AG04450 (cell line): ENCODE measurements around the gene C5orf47. TPM values are rescaled to one million over a fixed set of nuclear protein-coding genes. Genes with fewer than 3 reads are reported as not detected.

Experiments used
- CTCF ChIA-PET: fragments of 300-600, 350-600 bp; formaldehyde crosslinking; extraction: SDS; loops from one replicate; lab custom pipeline; 2022; ENCODE audit warnings: antibody characterized with exemption, inconsistent platforms; lab: Charles Lee
- POLR2A ChIA-PET: fragments of 350-600 bp; formaldehyde crosslinking; extraction: SDS; loops from one replicate; lab custom pipeline; 2021; ENCODE audit warnings: antibody characterized with exemption, inconsistent platforms; lab: Yijun Ruan, JAX
- DNase-seq: peaks from one replicate; pipeline ENCODE4 v3.0.0-alpha.2; 2011; ENCODE audit warnings: low read depth, low spot score
- H3K27ac ChIP-seq: one replicate; pipeline ENCODE4 v1.5.1; 2012; ENCODE audit warnings: low read depth, low read length, control low read depth
- H3K27me3 ChIP-seq: one replicate; pipeline ENCODE4 v1.6.0; 2012; ENCODE audit warnings: low read length; ENCODE audit not compliant: control insufficient read depth, insufficient read depth
- H3K4me3 ChIP-seq: 2 replicates; pipeline ENCODE4 v1.5.1; 2011; ENCODE audit warnings: mild to moderate bottlenecking, low read depth, low read length, control low read depth
- H3K9me3 ChIP-seq: 2 replicates; pipeline ENCODE4 v1.5.1; 2012; ENCODE audit warnings: low read length; ENCODE audit not compliant: control insufficient read depth, insufficient read depth
- polyA plus RNA-seq: library from polyadenylated mRNA; depleted of rRNA; stranded (reverse); fragments of >200 nt; gene quantifications from 2 replicates; pipeline ENCODE4 v1.2.3, GENCODE V29; 2011
- TF ChIP-seq, protein P1 (sequence below): IDR thresholded peaks from 2 replicates; pipeline ENCODE4 v1.5.1; 2011; ENCODE audit warnings: low read depth, low read length, control low read depth, inconsistent platforms

Gene C5orf47
- polyA plus RNA-seq, 1 experiment = not detected

GRCh38 chr5:173954671-173955521 lies 34.1 kb upstream of the C5orf47 start:
- Histone ChIP-seq H3K27me3 (no peaks in the 10 kb centered on the region), H3K27ac (peak overlapping the region; percentile 86), H3K9me3 (no peaks in the 10 kb centered on the region), H3K4me3 (no peak overlapping the region)
- peak; percentile 67 for DNase-seq
- CTCF ChIA-PET = interaction anchor here (0.9 to 1.4 kb wide), 2 partner anchors 18 to 30 kb away, joined by 4 to 6 read pairs; no protein-coding TSS in a partner anchor
- TF ChIP-seq, protein P1, sequence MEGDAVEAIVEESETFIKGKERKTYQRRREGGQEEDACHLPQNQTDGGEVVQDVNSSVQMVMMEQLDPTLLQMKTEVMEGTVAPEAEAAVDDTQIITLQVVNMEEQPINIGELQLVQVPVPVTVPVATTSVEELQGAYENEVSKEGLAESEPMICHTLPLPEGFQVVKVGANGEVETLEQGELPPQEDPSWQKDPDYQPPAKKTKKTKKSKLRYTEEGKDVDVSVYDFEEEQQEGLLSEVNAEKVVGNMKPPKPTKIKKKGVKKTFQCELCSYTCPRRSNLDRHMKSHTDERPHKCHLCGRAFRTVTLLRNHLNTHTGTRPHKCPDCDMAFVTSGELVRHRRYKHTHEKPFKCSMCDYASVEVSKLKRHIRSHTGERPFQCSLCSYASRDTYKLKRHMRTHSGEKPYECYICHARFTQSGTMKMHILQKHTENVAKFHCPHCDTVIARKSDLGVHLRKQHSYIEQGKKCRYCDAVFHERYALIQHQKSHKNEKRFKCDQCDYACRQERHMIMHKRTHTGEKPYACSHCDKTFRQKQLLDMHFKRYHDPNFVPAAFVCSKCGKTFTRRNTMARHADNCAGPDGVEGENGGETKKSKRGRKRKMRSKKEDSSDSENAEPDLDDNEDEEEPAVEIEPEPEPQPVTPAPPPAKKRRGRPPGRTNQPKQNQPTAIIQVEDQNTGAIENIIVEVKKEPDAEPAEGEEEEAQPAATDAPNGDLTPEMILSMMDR = no peak
- POLR2A ChIA-PET = interaction anchor here (1.3 kb wide), 1 partner anchor 65 kb away, joined by 3 read pairs; no protein-coding TSS in a partner anchor

GRCh38 chr5:173960986-173961385 lies 28.0 kb upstream of the C5orf47 start:
- no peaks in the 10 kb centered on the region for H3K9me3 ChIP-seq
- ChIA-PET CTCF (interaction anchor here (1.0 kb wide), 1 partner anchor 10 kb away, joined by 4 read pairs; no protein-coding TSS in a partner anchor), POLR2A (no interaction called here)
- H3K27ac ChIP-seq = no peak overlapping the region
- TF ChIP-seq, protein P1 = no peak
- H3K27me3 ChIP-seq = no peaks in the 10 kb centered on the region
- H3K4me3 ChIP-seq = no peak overlapping the region
- no peak for DNase-seq

- H3K27ac ChIP-seq = no peak overlapping the region
- H3K27me3 ChIP-seq = no peaks in the 10 kb centered on the region
- H3K4me3 ChIP-seq = no peak overlapping the region
- TF ChIP-seq, protein P1 = no peak
- CTCF ChIA-PET = interaction anchor here (1.0 to 3.2 kb wide), 4 partner anchors 9 to 345 kb away, joined by 4 to 29 read pairs (median 12); partner anchors contain the start of gene BOD1
- H3K9me3 ChIP-seq = no peaks in the 10 kb centered on the region
- POLR2A ChIA-PET = no interaction called here
- no peak for DNase-seq
Measured at GRCh38 chr5:173961418-173961817, 27.6 kb upstream of the C5orf47 start.

GRCh38 chr5:173962436-173962972 lies 26.5 kb upstream of the C5orf47 start:
- H3K27me3 ChIP-seq = no peaks in the 10 kb centered on the region
- POLR2A ChIA-PET = interaction anchor here (0.8 to 1.4 kb wide), 2 partner anchors 10 to 74 kb away, joined by 3 to 5 read pairs; partner anchors contain the start of gene CPEB4
- TF ChIP-seq, protein P1 = no peak
- H3K4me3 ChIP-seq = no peak overlapping the region
- H3K9me3 ChIP-seq = no peaks in the 10 kb centered on the region
- no peak for DNase-seq
- CTCF ChIA-PET = interaction anchor here (0.6 to 3.2 kb wide), 6 partner anchors 10 to 355 kb away, joined by 3 to 29 read pairs (median 4); partner anchors contain the start of gene BOD1
- H3K27ac ChIP-seq = peak overlapping the region; percentile 69
